CD4-positive, alpha-beta T cell treated with Interleukin-21 for 1 hour (primary cell): Measurements from ENCODE around the gene COL27A1.
A peak's percentile ranks its signal among the peaks of the same experiment; 100 is the strongest.

Experiments used
- DNase-seq: peaks from one replicate; pipeline ENCODE4 v3.0.0-alpha.2; 2020

Gene COL27A1

GRCh38 chr9:114289571-114290481, 134.5 kb downstream of the COL27A1 start:
- no peak for DNase-seq

- DNase-seq = no peak
Measured at GRCh38 chr9:114290561-114290986, 135.2 kb downstream of the COL27A1 start.

- DNase-seq = peak; percentile 59
Measured at GRCh38 chr9:114291064-114291474, 135.7 kb downstream of the COL27A1 start.

DNA sequence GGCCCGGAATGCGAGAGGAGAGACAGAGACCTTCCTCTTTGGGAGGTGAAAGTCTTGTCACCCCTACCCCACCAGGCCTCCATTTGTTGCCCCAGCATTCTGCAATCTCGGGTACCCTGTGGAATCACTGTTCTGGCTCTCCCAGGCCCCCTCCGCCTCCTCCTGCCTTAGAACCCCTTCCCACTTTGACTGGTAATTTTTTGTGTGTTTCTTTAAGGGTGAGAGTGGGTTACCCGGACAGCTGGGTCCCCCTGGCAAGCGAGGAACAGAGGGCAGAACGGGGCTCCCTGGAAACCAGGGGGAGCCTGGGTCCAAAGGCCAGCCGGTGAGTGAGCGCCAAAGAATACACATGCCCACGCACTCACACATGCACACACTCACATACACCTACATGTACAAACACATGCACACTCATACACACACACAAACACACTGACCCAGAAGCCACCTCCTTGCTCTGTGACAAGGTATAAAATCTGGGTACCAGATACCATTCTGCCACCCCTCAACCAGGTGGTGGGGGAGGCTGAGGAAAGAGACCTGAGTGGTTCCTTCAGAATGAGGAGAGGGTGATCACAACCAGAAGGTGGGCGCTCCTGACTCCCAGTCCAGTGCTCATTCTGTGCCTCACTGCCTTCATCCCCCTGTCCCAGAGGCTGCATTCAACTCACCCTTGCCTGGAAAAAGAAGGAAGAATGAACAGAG, 136.7 kb downstream of the COL27A1 start:
- DNase-seq = no peak

GRCh38 chr9:114294664-114295063, 139.3 kb downstream of the COL27A1 start:
- no peak for DNase-seq

DNA sequence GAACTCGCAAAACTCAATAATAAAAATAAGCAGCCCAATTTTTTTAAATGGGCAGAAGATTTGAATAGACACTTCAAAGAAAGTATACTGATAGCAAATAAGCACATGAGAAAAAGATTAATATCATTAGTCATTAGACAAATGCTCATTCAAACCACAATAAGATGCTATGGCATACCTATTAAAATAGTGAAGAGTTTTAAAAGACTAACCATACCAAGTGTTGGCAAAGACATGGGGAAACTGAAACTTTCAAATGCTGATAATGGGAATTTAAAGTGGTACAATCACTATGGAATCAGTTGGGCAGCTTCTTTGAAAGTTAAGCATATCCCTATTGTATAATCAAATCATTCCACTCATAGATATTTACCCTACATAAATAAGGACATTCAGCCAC, 141.0 kb downstream of the COL27A1 start:
- no peak for DNase-seq

GRCh38 chr9:114299286-114300152, 144.2 kb downstream of the COL27A1 start:
- no peak for DNase-seq

- no peak for DNase-seq
Measured at GRCh38 chr9:114300153-114300845, 145.0 kb downstream of the COL27A1 start.

DNA sequence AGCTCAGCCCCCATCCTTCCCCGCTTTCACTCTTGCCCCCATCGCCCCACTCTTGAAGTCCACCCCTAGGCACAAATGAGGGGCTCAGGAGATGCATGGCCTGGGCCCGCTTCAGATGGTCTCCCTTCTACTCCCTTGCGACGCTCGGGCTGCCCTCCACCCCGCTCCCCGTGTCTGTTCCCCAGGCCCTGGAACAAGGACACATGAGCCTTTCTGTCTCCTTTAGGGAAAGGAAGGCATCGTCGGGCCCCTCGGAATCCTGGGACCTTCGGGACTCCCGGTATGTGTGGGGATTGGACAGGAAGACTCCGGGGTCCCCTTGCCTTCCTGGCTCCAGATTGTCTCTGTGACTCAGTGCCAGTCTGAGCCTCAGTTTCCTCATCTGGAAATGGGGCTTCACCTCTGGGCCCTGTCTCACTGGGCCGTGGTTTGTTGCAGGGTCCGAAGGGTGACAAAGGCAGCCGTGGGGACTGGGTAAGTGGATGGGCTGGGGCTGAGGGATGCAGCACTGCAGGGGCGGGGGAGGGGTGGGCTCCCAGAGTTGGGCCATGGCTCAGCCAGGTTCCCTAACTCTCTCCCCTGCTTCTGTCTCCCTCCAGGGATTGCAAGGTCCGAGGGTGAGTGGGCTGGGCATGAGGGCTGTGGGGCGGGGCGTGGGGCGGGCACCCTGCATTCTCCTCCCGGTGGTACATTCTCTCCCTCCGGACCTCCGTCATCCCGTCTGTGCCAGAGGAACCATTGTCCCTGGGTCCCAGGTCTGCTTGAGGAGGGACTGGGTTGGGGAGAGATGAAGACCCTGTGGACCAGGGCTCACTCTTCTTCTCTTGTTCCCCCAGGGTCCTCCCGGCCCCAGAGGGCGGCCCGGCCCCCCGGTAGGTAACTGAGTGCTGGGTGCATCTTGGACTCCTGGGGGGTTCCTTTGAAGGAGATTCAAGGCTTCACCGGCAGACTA, 145.8 kb downstream of the COL27A1 start:
- no peak for DNase-seq

DNA sequence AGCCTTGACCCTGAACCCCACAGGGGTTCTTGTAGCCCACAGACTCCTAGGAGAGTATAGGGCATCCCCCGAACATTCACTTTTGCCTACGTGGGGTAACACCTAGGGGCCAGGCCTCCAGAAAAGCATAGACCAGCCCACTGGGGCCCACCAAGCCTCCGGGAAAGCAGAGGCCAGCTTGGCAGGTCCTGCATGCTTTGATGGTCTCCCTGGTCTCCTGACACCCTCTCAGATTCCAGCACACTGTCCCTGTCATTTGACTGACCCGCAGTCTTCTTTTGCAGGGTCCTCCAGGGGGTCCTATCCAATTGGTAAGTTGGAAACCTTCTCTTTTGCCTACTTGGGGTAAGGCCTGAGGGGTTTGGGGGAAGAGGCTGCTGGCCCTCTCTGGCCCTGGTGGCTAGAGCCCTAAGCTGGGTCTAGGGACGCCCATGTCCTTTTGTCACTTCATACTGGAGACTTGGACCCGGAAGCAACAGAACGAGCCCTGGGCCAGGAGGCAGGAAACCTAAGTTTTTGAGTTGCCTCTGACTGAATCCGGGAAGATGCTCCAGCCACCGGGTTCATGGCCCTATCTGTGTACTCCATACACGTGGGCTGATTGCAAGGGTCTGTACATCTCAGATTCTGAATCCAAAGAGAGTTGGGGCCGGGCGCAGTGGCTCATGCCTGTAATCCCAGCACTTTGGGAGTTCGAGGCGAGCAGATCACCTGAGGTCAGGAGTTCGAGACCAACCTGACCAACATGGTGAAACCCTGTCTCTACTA, 146.6 kb downstream of the COL27A1 start:
- DNase-seq = no peak

GRCh38 chr9:114302727-114303126, 147.4 kb downstream of the COL27A1 start:
- no peak for DNase-seq

GRCh38 chr9:114303571-114303970, 148.2 kb downstream of the COL27A1 start:
- no peak for DNase-seq

DNA sequence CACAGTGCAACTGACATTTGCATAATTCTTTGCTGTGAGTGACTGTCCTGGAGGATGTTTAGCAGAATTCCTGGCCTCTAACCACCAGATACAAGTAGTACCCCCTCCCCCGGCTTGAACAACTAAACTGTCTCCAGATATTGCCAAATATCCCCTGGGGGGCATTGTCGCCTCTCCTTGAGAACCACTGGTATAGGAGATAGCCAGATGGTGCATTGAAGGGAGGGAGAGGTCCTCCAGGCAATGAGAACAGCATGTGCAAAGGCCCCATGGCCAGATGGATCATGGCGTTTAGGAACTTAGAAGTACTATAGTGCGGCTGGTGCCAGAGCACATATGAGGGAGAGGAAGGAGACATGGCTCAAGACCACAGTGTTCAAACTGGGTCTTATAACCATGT, 148.6 kb downstream of the COL27A1 start:
- no peak for DNase-seq

GRCh38 chr9:114304416-114305188, 149.3 kb downstream of the COL27A1 start:
- DNase-seq = no peak

GRCh38 chr9:114307899-114308267, 152.5 kb downstream of the COL27A1 start:
- DNase-seq = no peak

DNA sequence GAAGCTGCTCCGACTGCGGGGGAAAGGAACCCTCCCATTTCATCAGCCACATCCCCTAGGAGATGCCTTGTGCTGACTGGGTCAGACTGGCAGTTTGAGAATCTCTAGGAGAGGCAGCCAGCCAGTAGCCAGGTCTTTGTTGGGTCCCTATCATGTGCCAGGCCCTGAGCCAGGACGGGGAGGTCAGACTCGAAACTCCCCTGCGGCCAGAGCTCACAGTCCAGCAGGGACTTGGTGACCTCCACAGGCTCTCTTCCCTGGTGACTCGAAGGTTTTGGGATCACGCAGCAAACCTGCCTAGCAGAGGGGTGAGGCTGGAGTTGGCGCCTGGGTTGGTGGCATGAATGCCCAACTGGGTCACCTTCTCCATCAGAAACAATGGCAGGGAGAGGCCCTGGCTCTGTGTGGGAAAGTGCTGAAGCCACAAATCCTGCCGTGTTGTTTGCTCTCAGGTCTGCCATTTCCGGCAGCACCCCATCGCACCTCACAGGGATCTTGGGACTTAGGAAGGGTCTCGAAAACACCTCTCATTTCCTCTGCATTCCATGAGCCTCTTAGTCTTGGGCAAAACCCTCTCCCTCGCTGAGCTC, 153.1 kb downstream of the COL27A1 start:
- no peak for DNase-seq

DNA sequence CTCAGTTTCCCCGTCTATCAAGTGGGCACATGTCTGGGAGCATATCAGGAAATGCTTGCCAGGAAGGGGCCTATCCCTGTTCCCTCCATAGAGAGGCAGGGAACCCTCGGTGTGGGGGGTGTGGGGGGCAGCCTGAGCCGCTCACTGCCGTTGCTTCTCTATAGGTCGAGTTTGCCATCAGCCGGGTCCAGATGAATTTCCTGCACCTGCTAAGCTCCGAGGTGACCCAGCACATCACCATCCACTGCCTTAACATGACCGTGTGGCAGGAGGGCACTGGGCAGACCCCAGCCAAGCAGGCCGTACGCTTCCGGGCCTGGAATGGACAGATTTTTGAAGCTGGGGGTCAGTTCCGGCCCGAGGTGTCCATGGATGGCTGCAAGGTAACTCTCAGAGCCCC, 153.8 kb downstream of the COL27A1 start:
- DNase-seq = no peak

GRCh38 chr9:114310471-114311450, 155.4 kb downstream of the COL27A1 start:
- DNase-seq = no peak
